ENCODE results near the gene ACOT11. TPM values are rescaled to one million over a fixed set of nuclear protein-coding genes. Genes with fewer than 3 reads are reported as not detected.

The ACOT11 gene
- total and polyA plus RNA-seq, 9 of the 15 experiments (the other 6 are each of a cell fraction or from before 2014, with no cell fraction given), result 0.04 to 1.2 (median 0.64) TPM; not detected in 2

DNA sequence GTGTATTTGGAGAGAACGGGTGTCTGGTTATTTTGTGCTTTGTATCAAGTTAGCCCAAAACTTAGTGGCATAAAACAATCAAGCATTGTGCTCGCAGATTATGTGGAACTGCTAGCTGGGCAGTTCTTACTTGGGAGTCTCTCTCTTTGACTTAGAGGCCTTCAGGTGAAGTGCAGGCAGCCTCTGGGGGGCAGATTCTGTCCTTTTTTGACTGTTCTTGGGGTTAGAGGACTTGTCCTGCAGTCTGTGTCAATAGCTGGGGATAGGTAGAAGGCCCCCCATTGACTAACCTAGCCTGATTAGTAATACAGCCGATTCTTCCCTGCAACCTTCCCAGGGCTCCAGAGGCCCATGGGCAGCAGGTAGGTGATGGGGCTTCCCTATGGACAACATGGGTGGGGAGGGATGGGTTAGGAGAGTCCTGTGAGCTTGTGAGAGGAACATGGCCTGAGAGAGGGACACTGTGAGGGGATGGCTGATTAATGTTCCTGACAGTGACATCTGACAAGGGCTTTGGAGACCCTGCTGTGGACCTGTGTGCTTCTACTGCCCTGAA lies 37.2 kb upstream of the ACOT11 start:
- Histone ChIP-seq H3K9me1 (ENCODE audit: control insufficient read depth, insufficient read depth, low read length) (no peaks in the 10 kb centered on the region), H3K27ac (ENCODE audit: extremely low read depth, low read depth, low read length) (no peak overlapping the region), H3K9ac (ENCODE audit: insufficient read depth in 1 of 2, low read depth in 2 of 2, low read length in 2 of 2) (no peak overlapping the region), H2AFZ (ENCODE audit: low read depth, low read length) (no peak overlapping the region), H4K20me1 (replicated peaks; ENCODE audit: control insufficient read depth, insufficient read depth, low read length) (no peaks in the 10 kb centered on the region), H3K4me2 (ENCODE audit: insufficient read depth, low read length) (no peak overlapping the region), H3K4me3 (no peak overlapping the region), H3K79me2 (ENCODE audit: control insufficient read depth, insufficient read depth, low read length) (no peaks in the 10 kb centered on the region), H3K36me3 (ENCODE audit: control insufficient read depth, insufficient read depth, low read length) (no peaks in the 10 kb centered on the region), H3K9me3 (replicated peaks; ENCODE audit: control insufficient read depth, insufficient read depth, low read depth, low read length) (no peaks in the 10 kb centered on the region), H3K4me1 (replicated peaks in 1 of 2; ENCODE audit: control insufficient read depth in 2 of 2, insufficient read depth in 2 of 2, low read length in 2 of 2) (peaks cover 0 to 4% of the 10 kb centered on the region in 2 experiments; a peak in 2 of 5 replicates), H3K27me3 (ENCODE audit: control insufficient read depth in 2 of 2, insufficient read depth in 2 of 2, low read length in 2 of 2) (peaks cover 10 to 48% of the 10 kb centered on the region in 2 experiments; a peak in 3 of 5 replicates)
- ChIA-PET POLR2A (interaction anchor here (1.2 to 1.4 kb wide), 2 partner anchors 11 to 13 kb away, joined by 3 to 4 read pairs; no protein-coding TSS in a partner anchor), CTCF (ENCODE audit: low intra/inter-chr PET ratio) (no interaction called here)
- WGBS (ENCODE audit: insufficient coverage, low coverage, missing lambda C conversion rate), result 3% methylated on average over 3 of the region's 3 CpGs
- FAIRE-seq, result no peak
- ATAC-seq, result 0 out of 3 replicates have a peak, but pooled peaks have one; percentile 14
- TF ChIP-seq RAD21 (CRISPR knock-in tag; conservative IDR thresholded peaks at IDR 0.05 in 1 of 2, IDR thresholded peaks at IDR 0.05 in 1 of 2) (peak in 1 of 2 experiments; percentile 48; a peak in 2 of 4 replicates), CBFA2T3 (IDR thresholded peaks at IDR 0.05) (no peak)
- TF ChIP-seq, protein P1, sequence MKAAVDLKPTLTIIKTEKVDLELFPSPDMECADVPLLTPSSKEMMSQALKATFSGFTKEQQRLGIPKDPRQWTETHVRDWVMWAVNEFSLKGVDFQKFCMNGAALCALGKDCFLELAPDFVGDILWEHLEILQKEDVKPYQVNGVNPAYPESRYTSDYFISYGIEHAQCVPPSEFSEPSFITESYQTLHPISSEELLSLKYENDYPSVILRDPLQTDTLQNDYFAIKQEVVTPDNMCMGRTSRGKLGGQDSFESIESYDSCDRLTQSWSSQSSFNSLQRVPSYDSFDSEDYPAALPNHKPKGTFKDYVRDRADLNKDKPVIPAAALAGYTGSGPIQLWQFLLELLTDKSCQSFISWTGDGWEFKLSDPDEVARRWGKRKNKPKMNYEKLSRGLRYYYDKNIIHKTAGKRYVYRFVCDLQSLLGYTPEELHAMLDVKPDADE (conservative IDR thresholded peaks at IDR 0.05; ENCODE audit: control insufficient read depth, low read depth, low read length), result no peak
- TF ChIP-seq, protein P2, sequence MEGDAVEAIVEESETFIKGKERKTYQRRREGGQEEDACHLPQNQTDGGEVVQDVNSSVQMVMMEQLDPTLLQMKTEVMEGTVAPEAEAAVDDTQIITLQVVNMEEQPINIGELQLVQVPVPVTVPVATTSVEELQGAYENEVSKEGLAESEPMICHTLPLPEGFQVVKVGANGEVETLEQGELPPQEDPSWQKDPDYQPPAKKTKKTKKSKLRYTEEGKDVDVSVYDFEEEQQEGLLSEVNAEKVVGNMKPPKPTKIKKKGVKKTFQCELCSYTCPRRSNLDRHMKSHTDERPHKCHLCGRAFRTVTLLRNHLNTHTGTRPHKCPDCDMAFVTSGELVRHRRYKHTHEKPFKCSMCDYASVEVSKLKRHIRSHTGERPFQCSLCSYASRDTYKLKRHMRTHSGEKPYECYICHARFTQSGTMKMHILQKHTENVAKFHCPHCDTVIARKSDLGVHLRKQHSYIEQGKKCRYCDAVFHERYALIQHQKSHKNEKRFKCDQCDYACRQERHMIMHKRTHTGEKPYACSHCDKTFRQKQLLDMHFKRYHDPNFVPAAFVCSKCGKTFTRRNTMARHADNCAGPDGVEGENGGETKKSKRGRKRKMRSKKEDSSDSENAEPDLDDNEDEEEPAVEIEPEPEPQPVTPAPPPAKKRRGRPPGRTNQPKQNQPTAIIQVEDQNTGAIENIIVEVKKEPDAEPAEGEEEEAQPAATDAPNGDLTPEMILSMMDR (IDR thresholded peaks at IDR 0.05 in 2 of 3, conservative IDR thresholded peaks at IDR 0.05 in 1 of 3; ENCODE audit: insufficient read depth in 2 of 3, low read depth in 1 of 3, low read length in 3 of 3), result peak in 2 of 3 experiments; percentile 27 to 30; a peak in 1 of 6 replicates
- TF ChIP-seq, protein P3, sequence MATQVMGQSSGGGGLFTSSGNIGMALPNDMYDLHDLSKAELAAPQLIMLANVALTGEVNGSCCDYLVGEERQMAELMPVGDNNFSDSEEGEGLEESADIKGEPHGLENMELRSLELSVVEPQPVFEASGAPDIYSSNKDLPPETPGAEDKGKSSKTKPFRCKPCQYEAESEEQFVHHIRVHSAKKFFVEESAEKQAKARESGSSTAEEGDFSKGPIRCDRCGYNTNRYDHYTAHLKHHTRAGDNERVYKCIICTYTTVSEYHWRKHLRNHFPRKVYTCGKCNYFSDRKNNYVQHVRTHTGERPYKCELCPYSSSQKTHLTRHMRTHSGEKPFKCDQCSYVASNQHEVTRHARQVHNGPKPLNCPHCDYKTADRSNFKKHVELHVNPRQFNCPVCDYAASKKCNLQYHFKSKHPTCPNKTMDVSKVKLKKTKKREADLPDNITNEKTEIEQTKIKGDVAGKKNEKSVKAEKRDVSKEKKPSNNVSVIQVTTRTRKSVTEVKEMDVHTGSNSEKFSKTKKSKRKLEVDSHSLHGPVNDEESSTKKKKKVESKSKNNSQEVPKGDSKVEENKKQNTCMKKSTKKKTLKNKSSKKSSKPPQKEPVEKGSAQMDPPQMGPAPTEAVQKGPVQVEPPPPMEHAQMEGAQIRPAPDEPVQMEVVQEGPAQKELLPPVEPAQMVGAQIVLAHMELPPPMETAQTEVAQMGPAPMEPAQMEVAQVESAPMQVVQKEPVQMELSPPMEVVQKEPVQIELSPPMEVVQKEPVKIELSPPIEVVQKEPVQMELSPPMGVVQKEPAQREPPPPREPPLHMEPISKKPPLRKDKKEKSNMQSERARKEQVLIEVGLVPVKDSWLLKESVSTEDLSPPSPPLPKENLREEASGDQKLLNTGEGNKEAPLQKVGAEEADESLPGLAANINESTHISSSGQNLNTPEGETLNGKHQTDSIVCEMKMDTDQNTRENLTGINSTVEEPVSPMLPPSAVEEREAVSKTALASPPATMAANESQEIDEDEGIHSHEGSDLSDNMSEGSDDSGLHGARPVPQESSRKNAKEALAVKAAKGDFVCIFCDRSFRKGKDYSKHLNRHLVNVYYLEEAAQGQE (IDR thresholded peaks at IDR 0.05; ENCODE audit: borderline replicate concordance), result peak; percentile 5; the same call in 1 of the 2 replicates
- TF ChIP-seq, protein P3 (CRISPR knock-in tag; IDR thresholded peaks at IDR 0.05; ENCODE audit: low read depth), result no peak
- no peak for DNase-seq (ENCODE audit: extremely low read depth in 1 of 4, low spot score in 3 of 4)
- intact Hi-C loops (cut with micrococcal nuclease) (loop anchor here (2.0 kb wide), 1 partner anchor 152 kb away; no protein-coding TSS in a partner anchor), in situ Hi-C loops (cut with MboI) (no loop called here)
- no TSS peak for BruUV-seq (replicated peaks)
